ENCODE measurements around the gene DUXB. TPM values are rescaled to one million over a fixed set of nuclear protein-coding genes. Genes with fewer than 3 reads are reported as not detected.

Gene DUXB
- total and polyA plus RNA-seq, 2 experiments from 2014 or later, result not detected

DNA sequence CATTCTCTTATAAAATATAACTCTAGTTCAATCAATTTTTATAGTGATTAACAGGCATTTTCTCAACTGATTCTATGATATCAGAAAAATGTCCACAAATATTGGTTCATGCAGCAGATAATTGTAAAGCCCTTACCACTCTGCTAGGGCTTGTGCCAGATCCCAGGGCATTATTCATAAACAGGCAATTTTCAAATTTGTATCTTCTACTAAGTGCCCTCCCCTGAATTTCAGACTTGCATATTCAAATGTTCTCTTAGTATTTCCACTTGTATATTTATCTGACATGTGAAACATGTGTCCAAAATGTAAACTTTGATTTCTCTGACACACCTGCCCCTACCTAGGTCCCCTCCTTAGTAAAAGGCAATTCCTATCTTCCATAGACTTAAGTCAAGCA, 33.8 kb downstream of the DUXB start:
- no peak overlapping the region for H3K27ac Mint-ChIP-seq
- H4K20me1 ChIP-seq (replicated peaks; ENCODE audit: insufficient read depth), result no peaks in the 10 kb centered on the region
- H3K4me2 ChIP-seq, result no peak overlapping the region
- no peaks in the 10 kb centered on the region; the same call in 1 of the 3 replicates for H3K36me3 Mint-ChIP-seq (ENCODE audit: low read depth)
- H3K4me3 Mint-ChIP-seq, result no peak overlapping the region
- H3K4me3 ChIP-seq, result no peak overlapping the region
- peaks cover 4% of the 10 kb centered on the region for H3K27me3 Mint-ChIP-seq (ENCODE audit: insufficient read depth, low read depth, poor library complexity)
- H3K27ac ChIP-seq (ENCODE audit: low read depth), result no peak overlapping the region
- H3K27me3 ChIP-seq (ENCODE audit: insufficient read depth), result no peaks in the 10 kb centered on the region
- H3K36me3 ChIP-seq (ENCODE audit: insufficient read depth), result no peaks in the 10 kb centered on the region
- ATAC-seq (no peak), DNase-seq (ENCODE audit: low spot score) (no peak)
- H3K79me2 ChIP-seq (replicated peaks; ENCODE audit: insufficient read depth), result no peaks in the 10 kb centered on the region
- H3K4me1 ChIP-seq (ENCODE audit: insufficient read depth), result no peaks in the 10 kb centered on the region
- H2AFZ ChIP-seq, result no peak overlapping the region
- no peaks in the 10 kb centered on the region for H3K4me1 Mint-ChIP-seq
- no peaks in the 10 kb centered on the region for H3K9me2 ChIP-seq (ENCODE audit: insufficient read depth)
- peaks cover 48% of the 10 kb centered on the region for H3K9me3 Mint-ChIP-seq
- H3F3A ChIP-seq (replicated peaks; ENCODE audit: low read depth), result no peaks in the 10 kb centered on the region
- no peak for TF ChIP-seq POLR2AphosphoS5 (IDR thresholded peaks at IDR 0.05; ENCODE audit: low read depth)
- TF ChIP-seq REST (IDR thresholded peaks at IDR 0.05; ENCODE audit: unreplicated experiment), result no peak
- no peak for TF ChIP-seq EZH2 (IDR thresholded peaks at IDR 0.05; ENCODE audit: low read depth, unreplicated experiment)

- H3K36me3 Mint-ChIP-seq (ENCODE audit: low read depth), result peaks cover 20% of the 10 kb centered on the region; the same call in 2 of the 3 replicates
- Histone ChIP-seq H3F3A (replicated peaks; ENCODE audit: low read depth) (0 out of 2 replicates have a peak, but pooled peaks cover 4% of the 10 kb centered on the region), H3K4me2 (no peak overlapping the region), H3K4me3 (no peak overlapping the region), H3K79me2 (replicated peaks; ENCODE audit: insufficient read depth) (no peaks in the 10 kb centered on the region), H3K4me1 (ENCODE audit: insufficient read depth) (no peaks in the 10 kb centered on the region), H3K9me2 (ENCODE audit: insufficient read depth) (no peaks in the 10 kb centered on the region), H2AFZ (no peak overlapping the region), H3K27me3 (ENCODE audit: insufficient read depth) (no peaks in the 10 kb centered on the region), H3K36me3 (ENCODE audit: insufficient read depth) (peaks cover 14% of the 10 kb centered on the region), H3K27ac (ENCODE audit: low read depth) (no peak overlapping the region), H4K20me1 (replicated peaks; ENCODE audit: insufficient read depth) (0 out of 2 replicates have a peak, but pooled peaks cover 7% of the 10 kb centered on the region)
- no peaks in the 10 kb centered on the region for H3K27me3 Mint-ChIP-seq (ENCODE audit: insufficient read depth, low read depth, poor library complexity)
- ATAC-seq (no peak), DNase-seq (ENCODE audit: low spot score) (no peak)
- H3K27ac Mint-ChIP-seq, result no peak overlapping the region
- no peaks in the 10 kb centered on the region for H3K4me1 Mint-ChIP-seq
- peaks cover 6% of the 10 kb centered on the region; the same call in 2 of the 3 replicates for H3K9me3 Mint-ChIP-seq
- no peak overlapping the region for H3K4me3 Mint-ChIP-seq
- TF ChIP-seq EZH2 (IDR thresholded peaks at IDR 0.05; ENCODE audit: low read depth, unreplicated experiment) (no peak), STAT1 (IDR thresholded peaks at IDR 0.05; ENCODE audit: unreplicated experiment) (no peak), ZNF114 (CRISPR knock-in tag; IDR thresholded peaks at IDR 0.05) (no peak), NANOG (IDR thresholded peaks at IDR 0.05; ENCODE audit: borderline replicate concordance) (no peak), ZNF331 (CRISPR knock-in tag; IDR thresholded peaks at IDR 0.05; ENCODE audit: low read depth) (no peak), REST (IDR thresholded peaks at IDR 0.05; ENCODE audit: unreplicated experiment) (no peak)
- TF ChIP-seq, protein P1, sequence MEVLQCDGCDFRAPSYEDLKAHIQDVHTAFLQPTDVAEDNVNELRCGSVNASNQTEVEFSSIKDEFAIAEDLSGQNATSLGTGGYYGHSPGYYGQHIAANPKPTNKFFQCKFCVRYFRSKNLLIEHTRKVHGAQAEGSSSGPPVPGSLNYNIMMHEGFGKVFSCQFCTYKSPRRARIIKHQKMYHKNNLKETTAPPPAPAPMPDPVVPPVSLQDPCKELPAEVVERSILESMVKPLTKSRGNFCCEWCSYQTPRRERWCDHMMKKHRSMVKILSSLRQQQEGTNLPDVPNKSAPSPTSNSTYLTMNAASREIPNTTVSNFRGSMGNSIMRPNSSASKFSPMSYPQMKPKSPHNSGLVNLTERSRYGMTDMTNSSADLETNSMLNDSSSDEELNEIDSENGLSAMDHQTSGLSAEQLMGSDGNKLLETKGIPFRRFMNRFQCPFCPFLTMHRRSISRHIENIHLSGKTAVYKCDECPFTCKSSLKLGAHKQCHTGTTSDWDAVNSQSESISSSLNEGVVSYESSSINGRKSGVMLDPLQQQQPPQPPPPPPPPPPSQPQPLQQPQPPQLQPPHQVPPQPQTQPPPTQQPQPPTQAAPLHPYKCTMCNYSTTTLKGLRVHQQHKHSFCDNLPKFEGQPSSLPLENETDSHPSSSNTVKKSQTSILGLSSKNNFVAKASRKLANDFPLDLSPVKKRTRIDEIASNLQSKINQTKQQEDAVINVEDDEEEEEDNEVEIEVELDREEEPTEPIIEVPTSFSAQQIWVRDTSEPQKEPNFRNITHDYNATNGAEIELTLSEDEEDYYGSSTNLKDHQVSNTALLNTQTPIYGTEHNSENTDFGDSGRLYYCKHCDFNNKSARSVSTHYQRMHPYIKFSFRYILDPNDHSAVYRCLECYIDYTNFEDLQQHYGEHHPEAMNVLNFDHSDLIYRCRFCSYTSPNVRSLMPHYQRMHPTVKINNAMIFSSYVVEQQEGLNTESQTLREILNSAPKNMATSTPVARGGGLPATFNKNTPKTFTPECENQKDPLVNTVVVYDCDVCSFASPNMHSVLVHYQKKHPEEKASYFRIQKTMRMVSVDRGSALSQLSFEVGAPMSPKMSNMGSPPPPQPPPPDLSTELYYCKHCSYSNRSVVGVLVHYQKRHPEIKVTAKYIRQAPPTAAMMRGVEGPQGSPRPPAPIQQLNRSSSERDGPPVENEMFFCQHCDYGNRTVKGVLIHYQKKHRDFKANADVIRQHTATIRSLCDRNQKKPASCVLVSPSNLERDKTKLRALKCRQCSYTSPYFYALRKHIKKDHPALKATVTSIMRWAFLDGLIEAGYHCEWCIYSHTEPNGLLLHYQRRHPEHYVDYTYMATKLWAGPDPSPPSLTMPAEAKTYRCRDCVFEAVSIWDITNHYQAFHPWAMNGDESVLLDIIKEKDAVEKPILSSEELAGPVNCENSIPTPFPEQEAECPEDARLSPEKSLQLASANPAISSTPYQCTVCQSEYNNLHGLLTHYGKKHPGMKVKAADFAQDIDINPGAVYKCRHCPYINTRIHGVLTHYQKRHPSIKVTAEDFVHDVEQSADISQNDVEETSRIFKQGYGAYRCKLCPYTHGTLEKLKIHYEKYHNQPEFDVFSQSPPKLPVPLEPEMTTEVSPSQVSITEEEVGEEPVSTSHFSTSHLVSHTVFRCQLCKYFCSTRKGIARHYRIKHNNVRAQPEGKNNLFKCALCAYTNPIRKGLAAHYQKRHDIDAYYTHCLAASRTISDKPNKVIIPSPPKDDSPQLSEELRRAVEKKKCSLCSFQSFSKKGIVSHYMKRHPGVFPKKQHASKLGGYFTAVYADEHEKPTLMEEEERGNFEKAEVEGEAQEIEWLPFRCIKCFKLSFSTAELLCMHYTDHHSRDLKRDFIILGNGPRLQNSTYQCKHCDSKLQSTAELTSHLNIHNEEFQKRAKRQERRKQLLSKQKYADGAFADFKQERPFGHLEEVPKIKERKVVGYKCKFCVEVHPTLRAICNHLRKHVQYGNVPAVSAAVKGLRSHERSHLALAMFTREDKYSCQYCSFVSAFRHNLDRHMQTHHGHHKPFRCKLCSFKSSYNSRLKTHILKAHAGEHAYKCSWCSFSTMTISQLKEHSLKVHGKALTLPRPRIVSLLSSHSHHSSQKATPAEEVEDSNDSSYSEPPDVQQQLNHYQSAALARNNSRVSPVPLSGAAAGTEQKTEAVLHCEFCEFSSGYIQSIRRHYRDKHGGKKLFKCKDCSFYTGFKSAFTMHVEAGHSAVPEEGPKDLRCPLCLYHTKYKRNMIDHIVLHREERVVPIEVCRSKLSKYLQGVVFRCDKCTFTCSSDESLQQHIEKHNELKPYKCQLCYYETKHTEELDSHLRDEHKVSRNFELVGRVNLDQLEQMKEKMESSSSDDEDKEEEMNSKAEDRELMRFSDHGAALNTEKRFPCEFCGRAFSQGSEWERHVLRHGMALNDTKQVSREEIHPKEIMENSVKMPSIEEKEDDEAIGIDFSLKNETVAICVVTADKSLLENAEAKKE (CRISPR knock-in tag; IDR thresholded peaks at IDR 0.05), result no peak
Observed at GRCh38 chr16:75660726-75661302, 40.4 kb downstream of the DUXB start.

Measured in GM23338 (cell line).